GM12873 (cell line): ENCODE measurements around the gene ALDH7A1.

Experiments
- CTCF ChIP-seq: IDR thresholded peaks from 2 replicates; pipeline ENCODE4 v1.5.1; 2012; ENCODE audit warnings: low read depth, mild to moderate bottlenecking, moderate library complexity, low read length, control low read depth; ENCODE audit not compliant: insufficient read depth; ENCODE audit errors: missing control alignments

The ALDH7A1 gene

GRCh38 chr5:126501448-126501847 is 93.6 kb downstream of the ALDH7A1 start:
- no peak for TF ChIP-seq CTCF

- peak; percentile 79 for TF ChIP-seq CTCF
These were observed 95.1 kb downstream of the ALDH7A1 start for GRCh38 chr5:126499853-126500342.

DNA sequence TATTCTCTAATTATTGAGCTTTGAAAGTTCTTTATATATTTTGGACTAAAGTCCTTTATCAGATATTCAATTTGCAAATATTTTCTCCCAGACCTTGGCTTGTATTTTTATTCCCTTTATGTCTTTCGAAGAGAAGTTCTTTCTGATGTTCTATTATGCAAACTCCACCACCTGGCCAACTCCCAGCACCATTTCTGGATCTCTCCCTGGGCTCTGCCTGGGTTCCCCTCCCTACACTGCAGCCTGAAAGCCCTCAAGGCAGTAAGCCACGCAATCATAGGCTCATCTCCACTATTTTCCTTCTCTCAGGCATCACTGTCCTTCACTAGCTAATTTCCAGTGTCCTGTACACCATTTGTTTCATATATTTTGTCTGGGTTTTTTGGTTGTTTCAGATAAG is 95.7 kb downstream of the ALDH7A1 start:
- TF ChIP-seq CTCF: no peak

DNA sequence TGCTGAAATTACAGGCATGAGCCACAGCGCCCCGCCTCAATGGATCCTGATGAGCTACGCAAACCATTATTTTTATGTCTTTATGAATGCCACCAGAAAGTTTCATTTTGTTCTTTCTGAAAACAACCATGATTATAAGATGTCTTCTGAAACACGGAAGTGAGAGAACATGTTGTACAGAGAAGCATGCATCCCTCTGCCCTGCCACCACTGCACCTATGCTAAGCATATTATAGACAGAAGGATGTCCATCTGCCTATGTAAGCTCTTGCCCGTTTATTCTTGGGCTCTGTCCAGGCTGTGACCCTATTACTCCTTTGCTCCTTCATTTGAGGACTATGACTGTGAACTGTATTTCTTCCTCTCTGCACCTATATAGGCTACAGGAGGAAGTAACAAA is 97.5 kb downstream of the ALDH7A1 start:
- TF ChIP-seq CTCF: no peak

DNA sequence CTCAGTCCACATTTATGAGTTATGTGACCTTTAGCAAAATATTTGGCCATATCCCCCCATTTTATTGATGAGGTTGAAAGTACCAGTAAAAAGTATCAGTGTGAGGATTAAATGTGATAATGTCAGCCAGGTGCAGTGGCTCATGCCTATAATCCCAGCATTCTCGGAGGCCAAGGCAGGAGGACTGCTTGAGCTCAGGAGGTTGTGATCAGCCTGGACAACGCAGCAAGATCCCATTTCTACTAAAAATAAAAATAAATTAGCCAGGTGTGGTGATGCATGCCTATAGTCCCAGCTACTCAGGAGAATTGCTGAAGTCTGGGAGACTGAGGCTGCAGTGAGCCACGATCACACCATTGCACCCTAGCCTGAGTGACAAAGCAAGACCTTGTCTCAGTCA is 100.6 kb downstream of the ALDH7A1 start:
- no peak for TF ChIP-seq CTCF

GRCh38 chr5:126492939-126493338 is 102.1 kb downstream of the ALDH7A1 start:
- peak; percentile 33 for TF ChIP-seq CTCF

GRCh38 chr5:126490167-126490940 is 104.7 kb downstream of the ALDH7A1 start:
- TF ChIP-seq CTCF: no peak
